Activated naive CD4-positive, alpha-beta T cell treated with anti-CD3 and anti-CD28 coated beads, Interleukin-2, amount 50 U/mL, for 24 hours (primary cell): Measurements from ENCODE around the gene TOX2.

Experiments
- H3K27ac Mint-ChIP-seq: one replicate; pipeline ENCODE4 v1.8.0; 2021; ENCODE audit warnings: mild to moderate bottlenecking, mixed read lengths
- H3K27me3 Mint-ChIP-seq: one replicate; pipeline ENCODE4 v1.8.0; 2021; ENCODE audit warnings: mixed read lengths
- H3K36me3 Mint-ChIP-seq: one replicate; pipeline ENCODE4 v1.8.0; 2021; ENCODE audit warnings: mixed read lengths
- H3K4me1 Mint-ChIP-seq: one replicate; pipeline ENCODE4 v1.8.0; 2021; ENCODE audit warnings: mixed read lengths
- H3K4me3 Mint-ChIP-seq: one replicate; pipeline ENCODE4 v1.8.0; 2021; ENCODE audit warnings: mild to moderate bottlenecking, mixed read lengths
- H3K9me3 Mint-ChIP-seq: one replicate; pipeline ENCODE4 v1.8.0; 2021; ENCODE audit warnings: mixed read lengths

The TOX2 gene

GRCh38 chr20:43925215-43925614 lies 10.6 kb downstream of the TOX2 start:
- Mint-ChIP-seq H3K27ac (no peak overlapping the region), H3K36me3 (no peaks in the 10 kb centered on the region), H3K4me3 (peak overlapping the region; percentile 37), H3K4me1 (peaks cover 61% of the 10 kb centered on the region), H3K9me3 (no peaks in the 10 kb centered on the region), H3K27me3 (no peaks in the 10 kb centered on the region)

GRCh38 chr20:43925801-43926200 lies 11.1 kb downstream of the TOX2 start:
- peaks cover 61% of the 10 kb centered on the region for H3K4me1 Mint-ChIP-seq
- H3K4me3 Mint-ChIP-seq = peak overlapping the region; percentile 37
- H3K9me3 Mint-ChIP-seq = no peaks in the 10 kb centered on the region
- H3K27ac Mint-ChIP-seq = peak overlapping the region; percentile 13
- no peaks in the 10 kb centered on the region for H3K36me3 Mint-ChIP-seq
- no peaks in the 10 kb centered on the region for H3K27me3 Mint-ChIP-seq

- no peaks in the 10 kb centered on the region for H3K36me3 Mint-ChIP-seq
- peaks cover 60% of the 10 kb centered on the region for H3K4me1 Mint-ChIP-seq
- H3K27ac Mint-ChIP-seq = no peak overlapping the region
- no peaks in the 10 kb centered on the region for H3K27me3 Mint-ChIP-seq
- H3K9me3 Mint-ChIP-seq = no peaks in the 10 kb centered on the region
- peak overlapping the region; percentile 37 for H3K4me3 Mint-ChIP-seq
These were observed 11.8 kb downstream of the TOX2 start for GRCh38 chr20:43926287-43927050.

DNA sequence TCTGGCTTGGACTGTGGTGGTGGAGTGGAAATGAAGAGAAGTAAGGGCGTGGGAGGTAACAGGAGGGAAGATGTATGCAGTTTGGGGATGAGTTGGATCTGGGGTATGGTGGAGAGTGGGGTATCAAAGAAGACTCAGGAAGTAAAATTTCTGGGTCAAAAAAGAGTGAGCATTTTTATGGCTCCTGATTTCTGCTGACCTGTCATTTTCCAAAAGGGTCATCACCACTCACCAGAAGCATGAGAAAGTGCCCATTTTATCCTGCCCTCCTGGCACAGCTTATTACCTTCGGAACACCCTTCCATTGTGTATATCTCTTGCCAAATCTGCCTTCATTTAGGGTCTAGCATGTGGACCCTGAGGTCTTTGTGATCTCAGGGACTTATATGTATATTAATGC lies 17.3 kb downstream of the TOX2 start:
- H3K4me3 Mint-ChIP-seq = no peak overlapping the region
- H3K27me3 Mint-ChIP-seq = no peaks in the 10 kb centered on the region
- no peak overlapping the region for H3K27ac Mint-ChIP-seq
- H3K36me3 Mint-ChIP-seq = no peaks in the 10 kb centered on the region
- H3K9me3 Mint-ChIP-seq = no peaks in the 10 kb centered on the region
- peaks cover 26% of the 10 kb centered on the region for H3K4me1 Mint-ChIP-seq

GRCh38 chr20:43934833-43935232 lies 20.2 kb downstream of the TOX2 start:
- Mint-ChIP-seq H3K27me3 (no peaks in the 10 kb centered on the region), H3K9me3 (no peaks in the 10 kb centered on the region), H3K36me3 (no peaks in the 10 kb centered on the region), H3K27ac (no peak overlapping the region), H3K4me3 (no peak overlapping the region), H3K4me1 (peaks cover 14% of the 10 kb centered on the region)

DNA sequence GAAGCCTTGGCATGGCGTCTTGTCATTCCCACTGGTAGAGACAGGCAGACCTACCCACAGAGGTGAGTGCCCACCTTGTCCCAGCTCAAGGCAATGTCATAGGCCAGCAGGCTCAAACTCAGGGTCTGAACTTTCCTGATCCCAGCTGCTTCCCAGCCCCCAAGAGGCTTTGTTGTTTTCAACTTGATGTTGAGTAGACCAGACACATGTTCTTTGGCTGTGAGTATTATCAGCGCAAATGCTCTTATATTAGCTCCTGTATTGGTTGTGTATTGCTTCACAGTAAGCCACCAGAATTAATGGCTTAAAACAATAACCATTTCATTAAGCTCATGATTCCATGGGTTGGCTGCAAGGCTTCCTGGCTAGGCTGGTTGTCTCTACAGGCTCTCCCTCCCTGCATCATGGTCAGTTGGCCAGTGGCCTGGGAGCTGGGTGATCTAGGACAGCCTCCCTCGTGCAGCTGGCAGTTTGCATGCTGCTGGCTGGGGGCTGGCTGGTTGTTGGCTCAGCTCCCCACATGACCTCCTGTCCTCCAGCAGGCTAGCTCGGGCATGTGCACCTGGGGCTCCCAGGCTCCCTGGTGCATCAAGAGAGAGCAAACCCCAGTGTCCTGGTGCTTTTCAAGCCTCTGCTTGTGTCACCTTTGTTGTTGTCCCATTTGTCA lies 21.6 kb downstream of the TOX2 start:
- no peaks in the 10 kb centered on the region for H3K27me3 Mint-ChIP-seq
- H3K9me3 Mint-ChIP-seq = no peaks in the 10 kb centered on the region
- peaks cover 23% of the 10 kb centered on the region for H3K4me1 Mint-ChIP-seq
- H3K27ac Mint-ChIP-seq = no peak overlapping the region
- no peak overlapping the region for H3K4me3 Mint-ChIP-seq
- no peaks in the 10 kb centered on the region for H3K36me3 Mint-ChIP-seq

- peak overlapping the region; percentile 66 for H3K27ac Mint-ChIP-seq
- H3K36me3 Mint-ChIP-seq = no peaks in the 10 kb centered on the region
- H3K9me3 Mint-ChIP-seq = no peaks in the 10 kb centered on the region
- H3K4me3 Mint-ChIP-seq = no peak overlapping the region
- no peaks in the 10 kb centered on the region for H3K27me3 Mint-ChIP-seq
- peaks cover 24% of the 10 kb centered on the region for H3K4me1 Mint-ChIP-seq
These were observed 22.2 kb downstream of the TOX2 start for GRCh38 chr20:43936805-43937204.

DNA sequence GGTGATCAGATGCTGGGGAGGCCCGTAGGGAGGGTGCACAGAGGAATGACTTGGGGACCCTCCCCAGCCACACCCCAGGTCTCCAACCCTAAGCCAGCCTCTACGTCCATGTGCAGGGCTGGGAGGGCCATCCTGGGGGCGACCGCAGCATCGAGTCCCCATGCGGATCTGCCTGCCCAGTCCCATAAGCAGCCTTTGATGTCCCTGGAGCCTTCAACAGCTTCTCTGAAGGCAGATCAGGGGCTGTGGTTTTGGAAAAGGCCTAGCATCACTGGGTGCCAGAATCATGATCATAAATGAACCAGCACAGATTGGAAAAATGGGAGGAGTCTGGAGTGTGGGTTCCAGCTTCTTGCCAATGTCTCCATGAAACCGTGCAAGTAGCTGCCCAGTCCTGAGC lies 22.9 kb downstream of the TOX2 start:
- no peaks in the 10 kb centered on the region for H3K27me3 Mint-ChIP-seq
- peaks cover 31% of the 10 kb centered on the region for H3K4me1 Mint-ChIP-seq
- no peak overlapping the region for H3K27ac Mint-ChIP-seq
- no peaks in the 10 kb centered on the region for H3K36me3 Mint-ChIP-seq
- H3K9me3 Mint-ChIP-seq = no peaks in the 10 kb centered on the region
- no peak overlapping the region for H3K4me3 Mint-ChIP-seq

GRCh38 chr20:43938017-43938655 lies 23.5 kb downstream of the TOX2 start:
- Mint-ChIP-seq H3K36me3 (no peaks in the 10 kb centered on the region), H3K9me3 (no peaks in the 10 kb centered on the region), H3K4me1 (peaks cover 37% of the 10 kb centered on the region), H3K27me3 (no peaks in the 10 kb centered on the region), H3K27ac (no peak overlapping the region), H3K4me3 (no peak overlapping the region)

DNA sequence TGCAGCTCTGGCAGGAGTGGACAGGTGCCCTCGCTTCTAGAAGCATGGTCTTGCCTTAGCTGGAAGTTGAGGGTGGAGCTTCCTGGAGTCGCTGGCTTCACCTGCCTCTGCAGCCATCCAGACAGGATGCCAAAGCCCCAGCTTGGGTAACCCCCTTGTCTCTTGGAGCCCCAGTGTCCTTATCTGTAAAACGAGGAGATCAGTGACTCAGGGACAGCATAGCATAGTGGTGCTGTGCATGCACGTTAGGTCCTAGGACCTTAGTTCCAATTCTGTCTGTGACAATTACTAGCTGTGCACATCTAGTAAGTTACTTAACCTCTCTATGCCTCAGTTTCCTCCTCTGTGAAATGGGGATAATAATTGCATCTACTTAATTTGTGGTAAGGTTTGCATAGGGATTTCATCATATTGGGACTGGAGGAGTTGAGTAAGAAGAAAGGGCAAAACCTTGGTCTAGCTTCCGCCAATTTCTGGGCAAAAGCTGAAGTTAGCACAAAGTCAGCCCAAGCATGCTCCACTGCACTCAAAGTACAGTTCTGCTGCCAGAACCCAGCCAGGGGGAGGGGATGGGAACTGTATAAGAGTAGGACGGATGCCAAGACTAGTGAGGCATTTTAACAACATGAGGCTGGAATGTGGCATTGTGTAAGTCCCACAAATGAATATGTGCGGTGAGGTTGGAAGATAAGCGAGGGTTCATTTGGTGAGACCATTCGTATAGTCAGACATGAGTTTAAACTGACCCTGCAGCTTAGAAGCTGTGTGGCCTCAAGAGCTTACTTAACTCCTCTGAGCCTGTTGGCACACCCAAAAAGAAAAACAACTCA lies 24.5 kb downstream of the TOX2 start:
- no peak overlapping the region for H3K27ac Mint-ChIP-seq
- H3K36me3 Mint-ChIP-seq = no peaks in the 10 kb centered on the region
- no peaks in the 10 kb centered on the region for H3K9me3 Mint-ChIP-seq
- peaks cover 40% of the 10 kb centered on the region for H3K4me1 Mint-ChIP-seq
- no peak overlapping the region for H3K4me3 Mint-ChIP-seq
- no peaks in the 10 kb centered on the region for H3K27me3 Mint-ChIP-seq

GRCh38 chr20:43939762-43940121 lies 25.1 kb downstream of the TOX2 start:
- Mint-ChIP-seq H3K4me1 (peaks cover 40% of the 10 kb centered on the region), H3K36me3 (no peaks in the 10 kb centered on the region), H3K9me3 (no peaks in the 10 kb centered on the region), H3K27me3 (no peaks in the 10 kb centered on the region), H3K4me3 (no peak overlapping the region), H3K27ac (no peak overlapping the region)

DNA sequence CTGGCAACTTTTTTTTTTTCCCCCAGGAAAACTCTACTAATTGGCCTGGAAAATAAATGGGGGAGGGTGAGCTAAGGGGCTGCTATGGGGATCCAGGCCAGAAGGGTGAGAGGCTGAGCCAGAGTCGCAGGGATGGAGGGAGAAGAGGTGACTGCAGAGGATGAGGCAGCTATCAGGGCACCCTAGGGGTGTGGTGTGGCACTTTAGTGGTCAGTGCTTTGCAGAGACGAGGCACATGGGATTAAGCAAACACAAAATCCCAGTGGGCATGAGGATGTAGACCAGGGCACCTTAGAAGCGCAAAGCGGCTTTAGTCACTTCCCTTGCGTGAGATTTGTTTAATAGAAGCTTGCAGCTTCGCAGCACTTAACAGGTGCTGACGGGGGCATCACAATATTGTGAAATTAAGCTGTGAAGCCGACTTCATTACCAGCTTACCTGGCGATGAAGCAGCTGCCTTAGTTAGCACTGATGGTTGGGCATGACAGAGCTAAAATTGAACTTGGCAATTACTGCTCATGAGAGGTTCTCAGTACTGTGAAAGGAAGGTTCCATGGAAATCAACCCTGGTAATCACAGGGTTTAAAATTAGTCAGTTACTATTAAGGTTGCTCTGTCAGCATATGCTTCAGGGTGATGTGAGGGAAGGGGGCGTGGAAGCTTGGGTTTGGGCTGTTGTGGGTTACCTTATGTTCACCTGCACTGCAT lies 26.0 kb downstream of the TOX2 start:
- peaks cover 49% of the 10 kb centered on the region for H3K4me1 Mint-ChIP-seq
- H3K9me3 Mint-ChIP-seq = no peaks in the 10 kb centered on the region
- no peaks in the 10 kb centered on the region for H3K36me3 Mint-ChIP-seq
- no peak overlapping the region for H3K4me3 Mint-ChIP-seq
- no peaks in the 10 kb centered on the region for H3K27me3 Mint-ChIP-seq
- peak overlapping the region; percentile 60 for H3K27ac Mint-ChIP-seq

DNA sequence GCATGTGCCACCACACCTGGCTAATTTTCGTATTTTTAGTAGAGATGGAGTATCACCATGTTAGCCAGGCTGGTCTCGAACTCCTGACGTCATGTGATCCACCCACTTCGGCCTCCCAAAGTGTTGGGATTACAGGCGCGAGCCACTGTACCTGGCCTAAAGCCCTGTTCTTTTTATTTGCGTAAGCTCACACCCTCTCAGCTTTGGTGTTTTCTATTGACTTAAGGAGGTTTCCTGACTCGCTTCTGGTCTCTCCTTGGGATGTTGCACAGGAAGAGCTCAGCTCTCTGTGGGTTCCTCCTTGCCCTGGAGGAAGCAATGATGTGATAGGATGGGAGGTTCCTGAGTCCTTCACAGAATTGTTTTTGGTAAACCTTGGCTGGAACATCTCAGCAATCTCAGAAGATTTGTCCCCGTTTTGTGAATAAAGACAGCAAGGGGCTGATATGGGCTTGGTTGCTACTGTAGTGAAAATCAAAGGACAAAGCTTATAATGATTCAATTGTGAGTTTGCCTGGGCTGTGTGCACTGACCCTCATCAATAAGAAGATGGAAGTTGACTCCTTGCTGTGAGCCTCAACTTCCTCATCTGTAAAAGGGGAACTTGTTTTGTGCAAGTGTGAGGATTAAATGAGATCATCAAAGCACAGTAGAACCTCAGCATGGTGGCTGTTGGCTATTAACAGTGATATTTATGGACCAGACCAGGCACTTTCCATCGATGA lies 27.0 kb downstream of the TOX2 start:
- no peaks in the 10 kb centered on the region for H3K36me3 Mint-ChIP-seq
- no peak overlapping the region for H3K4me3 Mint-ChIP-seq
- H3K4me1 Mint-ChIP-seq = peaks cover 57% of the 10 kb centered on the region
- H3K27me3 Mint-ChIP-seq = no peaks in the 10 kb centered on the region
- H3K9me3 Mint-ChIP-seq = no peaks in the 10 kb centered on the region
- H3K27ac Mint-ChIP-seq = no peak overlapping the region

- Mint-ChIP-seq H3K27me3 (no peaks in the 10 kb centered on the region), H3K4me1 (peaks cover 56% of the 10 kb centered on the region), H3K36me3 (no peaks in the 10 kb centered on the region), H3K9me3 (no peaks in the 10 kb centered on the region), H3K27ac (peak overlapping the region; percentile 48), H3K4me3 (no peak overlapping the region)
These were observed 27.5 kb downstream of the TOX2 start for GRCh38 chr20:43942201-43942590.
